ENCODE results near the gene IFNL1. TPM values are rescaled to one million over a fixed set of nuclear protein-coding genes. Genes with fewer than 3 reads are reported as not detected.
"Not testable (repeated sequence)": the region's sequence is repeated elsewhere in the genome, so short reads cannot be mapped to it uniquely, and the experiment has no call there.

The IFNL1 gene
- total RNA-seq, 1 donor from 2014 or later, result not detected

DNA sequence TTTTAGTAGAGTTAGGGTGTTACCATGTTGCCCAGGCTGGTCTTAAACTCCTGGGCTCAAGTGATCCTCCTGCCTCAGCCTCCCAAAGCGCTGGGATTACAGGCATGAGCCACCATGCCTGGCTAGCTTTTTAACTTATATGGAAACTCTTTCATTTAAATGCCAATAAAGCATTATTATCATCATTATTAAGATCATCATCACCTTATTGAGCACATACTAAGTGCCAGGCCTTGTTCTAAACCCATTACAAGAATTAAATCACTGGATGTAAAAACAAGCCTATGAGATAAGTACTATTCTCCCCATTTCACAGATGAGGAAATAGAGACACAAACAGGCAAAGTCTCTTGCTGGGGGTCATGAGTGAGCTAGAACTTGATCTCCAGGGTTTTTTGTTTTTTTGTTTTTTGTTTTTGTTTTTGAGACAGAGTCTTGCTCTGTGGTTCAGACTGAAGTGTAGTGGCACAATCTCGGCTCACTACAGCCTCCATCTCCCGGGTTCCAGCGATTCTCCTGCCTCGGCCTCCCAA, 38.3 kb downstream of the IFNL1 start:
- Histone ChIP-seq H2AFZ (replicated peaks) (no peak overlapping the region), H3K36me3 (no peaks in the 10 kb centered on the region), H3K9me3 (ENCODE audit: low read depth) (no peaks in the 10 kb centered on the region), H3K4me3 (no peak overlapping the region), H3K4me1 (no peaks in the 10 kb centered on the region), H3K79me2 (ENCODE audit: low read depth) (no peaks in the 10 kb centered on the region), H3K4me2 (no peak overlapping the region), H4K20me1 (ENCODE audit: low read depth) (no peaks in the 10 kb centered on the region), H3K27ac (no peak overlapping the region), H3F3A (ENCODE audit: low read depth) (no peaks in the 10 kb centered on the region), H3K27me3 (no peaks in the 10 kb centered on the region), H3K9ac (no peak overlapping the region)
- Mint-ChIP-seq H3K4me1 (peaks cover 9% of the 10 kb centered on the region), H3K4me3 (no peak overlapping the region), H3K9me3 (no peaks in the 10 kb centered on the region), H3K36me3 (no peaks in the 10 kb centered on the region), H3K27me3 (ENCODE audit: insufficient read depth, low read depth) (peaks cover 11% of the 10 kb centered on the region), H3K27ac (no peak overlapping the region)
- TF ChIP-seq EZH2 (IDR thresholded peaks at IDR 0.05) (no peak), EZH2phosphoT487 (IDR thresholded peaks at IDR 0.05) (no peak)
- DNase-seq (ENCODE audit: low spot score), result no peak

DNA sequence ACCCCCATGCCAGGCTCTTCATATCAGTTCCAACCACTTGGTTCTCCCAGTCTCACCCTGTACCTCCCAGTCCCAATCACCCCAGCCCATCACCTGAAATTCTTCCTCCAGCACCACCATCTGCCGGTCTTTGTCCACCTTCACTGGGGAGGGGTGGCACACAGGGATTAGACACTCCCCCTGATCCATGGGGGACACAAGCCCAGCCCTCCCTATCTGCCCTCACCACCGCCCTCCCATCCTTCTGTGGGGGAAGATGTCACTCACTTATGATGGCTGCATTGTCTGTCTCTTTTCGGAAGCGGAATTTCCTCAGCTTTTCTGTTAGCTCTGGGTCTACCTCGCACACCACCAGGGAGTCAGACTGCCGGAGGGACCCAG, 39.0 kb downstream of the IFNL1 start:
- H3K9me3 ChIP-seq (ENCODE audit: low read depth), result no peaks in the 10 kb centered on the region
- no peaks in the 10 kb centered on the region for H3F3A ChIP-seq (ENCODE audit: low read depth)
- Mint-ChIP-seq H3K27me3 (ENCODE audit: insufficient read depth, low read depth) (peaks cover 11% of the 10 kb centered on the region), H3K36me3 (no peaks in the 10 kb centered on the region), H3K4me1 (peaks cover 9% of the 10 kb centered on the region), H3K4me3 (peak overlapping the region; percentile 52), H3K9me3 (no peaks in the 10 kb centered on the region), H3K27ac (peak overlapping the region; percentile 6)
- H3K4me1 ChIP-seq, result no peaks in the 10 kb centered on the region
- H3K27me3 ChIP-seq, result no peaks in the 10 kb centered on the region
- H3K9ac ChIP-seq, result no peak overlapping the region
- H3K79me2 ChIP-seq (ENCODE audit: low read depth), result no peaks in the 10 kb centered on the region
- H3K4me3 ChIP-seq, result no peak overlapping the region
- no peak overlapping the region for H3K4me2 ChIP-seq
- DNase-seq (ENCODE audit: low spot score), result no peak
- H3K27ac ChIP-seq, result no peak overlapping the region
- no peak overlapping the region for H2AFZ ChIP-seq (replicated peaks)
- no peak for TF ChIP-seq EZH2 (IDR thresholded peaks at IDR 0.05)
- no peak for TF ChIP-seq EZH2phosphoT487 (IDR thresholded peaks at IDR 0.05)
- TF ChIP-seq, protein P1, sequence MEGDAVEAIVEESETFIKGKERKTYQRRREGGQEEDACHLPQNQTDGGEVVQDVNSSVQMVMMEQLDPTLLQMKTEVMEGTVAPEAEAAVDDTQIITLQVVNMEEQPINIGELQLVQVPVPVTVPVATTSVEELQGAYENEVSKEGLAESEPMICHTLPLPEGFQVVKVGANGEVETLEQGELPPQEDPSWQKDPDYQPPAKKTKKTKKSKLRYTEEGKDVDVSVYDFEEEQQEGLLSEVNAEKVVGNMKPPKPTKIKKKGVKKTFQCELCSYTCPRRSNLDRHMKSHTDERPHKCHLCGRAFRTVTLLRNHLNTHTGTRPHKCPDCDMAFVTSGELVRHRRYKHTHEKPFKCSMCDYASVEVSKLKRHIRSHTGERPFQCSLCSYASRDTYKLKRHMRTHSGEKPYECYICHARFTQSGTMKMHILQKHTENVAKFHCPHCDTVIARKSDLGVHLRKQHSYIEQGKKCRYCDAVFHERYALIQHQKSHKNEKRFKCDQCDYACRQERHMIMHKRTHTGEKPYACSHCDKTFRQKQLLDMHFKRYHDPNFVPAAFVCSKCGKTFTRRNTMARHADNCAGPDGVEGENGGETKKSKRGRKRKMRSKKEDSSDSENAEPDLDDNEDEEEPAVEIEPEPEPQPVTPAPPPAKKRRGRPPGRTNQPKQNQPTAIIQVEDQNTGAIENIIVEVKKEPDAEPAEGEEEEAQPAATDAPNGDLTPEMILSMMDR (IDR thresholded peaks at IDR 0.05), result no peak
- no peaks in the 10 kb centered on the region for H3K36me3 ChIP-seq
- no peaks in the 10 kb centered on the region for H4K20me1 ChIP-seq (ENCODE audit: low read depth)

DNA sequence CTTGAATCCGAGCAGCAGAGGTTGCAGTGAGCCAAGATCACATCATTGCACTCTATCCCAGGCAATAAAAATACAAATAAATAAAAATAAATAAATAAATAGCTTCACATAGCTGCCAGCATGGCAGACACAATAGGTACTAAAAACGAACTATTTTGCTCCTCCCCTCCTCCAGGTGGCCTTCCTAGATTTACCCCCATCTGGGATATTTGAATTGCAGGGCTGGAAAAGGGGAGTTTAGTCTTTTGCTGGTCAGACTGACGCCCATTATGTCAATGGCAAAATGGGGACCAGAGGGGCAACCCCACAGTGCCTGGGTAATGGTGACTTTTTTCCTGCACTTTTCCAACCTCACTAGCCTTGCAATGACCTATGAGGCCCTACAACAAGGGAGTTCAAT, 40.3 kb downstream of the IFNL1 start:
- H3K9me3 Mint-ChIP-seq, result no peaks in the 10 kb centered on the region
- peaks cover 10% of the 10 kb centered on the region for H3K27me3 Mint-ChIP-seq (ENCODE audit: insufficient read depth, low read depth)
- Histone ChIP-seq H3K27ac (no peak overlapping the region), H2AFZ (replicated peaks) (no peak overlapping the region), H3K27me3 (no peaks in the 10 kb centered on the region), H3K9ac (no peak overlapping the region), H4K20me1 (ENCODE audit: low read depth) (no peaks in the 10 kb centered on the region), H3K4me3 (no peak overlapping the region), H3K4me1 (peaks cover 6% of the 10 kb centered on the region), H3K9me3 (ENCODE audit: low read depth) (no peaks in the 10 kb centered on the region), H3K4me2 (no peak overlapping the region), H3K79me2 (ENCODE audit: low read depth) (peaks cover 8% of the 10 kb centered on the region), H3K36me3 (no peaks in the 10 kb centered on the region), H3F3A (ENCODE audit: low read depth) (no peaks in the 10 kb centered on the region)
- no peak overlapping the region for H3K4me3 Mint-ChIP-seq
- no peaks in the 10 kb centered on the region for H3K36me3 Mint-ChIP-seq
- TF ChIP-seq EZH2 (IDR thresholded peaks at IDR 0.05) (no peak), EZH2phosphoT487 (IDR thresholded peaks at IDR 0.05) (no peak)
- DNase-seq (ENCODE audit: low spot score), result no peak
- peaks cover 15% of the 10 kb centered on the region for H3K4me1 Mint-ChIP-seq
- H3K27ac Mint-ChIP-seq, result no peak overlapping the region

DNA sequence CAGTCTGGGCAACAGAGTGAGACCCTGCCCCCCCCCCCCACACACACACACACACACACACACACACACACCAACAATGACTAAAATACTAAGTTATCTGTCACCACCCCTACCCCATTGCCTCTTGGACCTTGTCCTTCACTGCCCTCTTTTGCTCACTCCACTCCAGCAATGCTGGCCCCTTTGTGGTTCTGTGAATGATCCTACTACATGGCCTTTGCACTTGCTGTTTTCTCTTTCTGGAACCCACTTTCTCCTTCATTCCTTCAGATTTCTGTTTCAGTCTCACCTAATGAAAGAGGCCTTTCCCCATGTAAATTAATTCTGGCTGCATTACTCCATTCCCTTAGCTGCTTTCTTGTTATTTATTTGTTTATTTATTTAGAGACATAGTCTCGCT, 43.5 kb downstream of the IFNL1 start:
- Mint-ChIP-seq H3K4me3 (peak overlapping the region; percentile 92), H3K36me3 (peaks cover 7% of the 10 kb centered on the region), H3K27ac (no peak overlapping the region), H3K27me3 (ENCODE audit: insufficient read depth, low read depth) (peaks cover 12% of the 10 kb centered on the region), H3K4me1 (peaks cover 28% of the 10 kb centered on the region), H3K9me3 (no peaks in the 10 kb centered on the region)
- Histone ChIP-seq H3K9me3 (ENCODE audit: low read depth) (no peaks in the 10 kb centered on the region), H2AFZ (replicated peaks) (no peak overlapping the region), H3K36me3 (no peaks in the 10 kb centered on the region), H3K27ac (no peak overlapping the region), H3K27me3 (no peaks in the 10 kb centered on the region), H3K4me3 (no peak overlapping the region), H3F3A (ENCODE audit: low read depth) (no peaks in the 10 kb centered on the region), H4K20me1 (ENCODE audit: low read depth) (peaks cover 21% of the 10 kb centered on the region), H3K79me2 (ENCODE audit: low read depth) (peaks cover 30% of the 10 kb centered on the region), H3K4me1 (peaks cover 20% of the 10 kb centered on the region), H3K4me2 (no peak overlapping the region), H3K9ac (no peak overlapping the region)
- no peak for DNase-seq (ENCODE audit: low spot score)
- TF ChIP-seq EZH2 (IDR thresholded peaks at IDR 0.05), result no peak
- no peak for TF ChIP-seq EZH2phosphoT487 (IDR thresholded peaks at IDR 0.05)
- TF ChIP-seq, protein P1 (IDR thresholded peaks at IDR 0.05), result no peak

DNA sequence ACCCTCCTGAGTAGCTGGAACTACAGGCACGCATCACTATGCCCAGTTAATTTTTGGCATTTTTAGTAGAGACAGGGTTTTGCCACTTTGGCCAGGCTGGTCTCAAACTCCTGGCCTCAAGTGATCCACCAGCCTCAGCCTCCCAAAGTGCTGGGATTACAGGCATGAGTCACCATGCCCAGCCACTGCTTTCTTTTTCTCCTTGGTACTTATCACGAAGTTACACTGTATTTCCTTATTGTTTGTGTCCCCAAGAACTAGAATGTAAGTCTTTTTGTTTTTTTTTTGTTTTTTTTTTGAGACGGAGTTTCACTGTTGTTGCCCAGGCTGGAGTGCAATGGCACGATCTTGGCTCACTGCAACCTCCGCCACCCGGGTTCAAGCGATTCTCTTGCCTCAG, 43.9 kb downstream of the IFNL1 start:
- not testable (repeated sequence) for H3K9me3 ChIP-seq (ENCODE audit: low read depth); H3K27me3 ChIP-seq; H2AFZ ChIP-seq (replicated peaks); H3F3A ChIP-seq (ENCODE audit: low read depth); H3K36me3 Mint-ChIP-seq; DNase-seq (ENCODE audit: low spot score); H3K36me3 ChIP-seq; H3K4me2 ChIP-seq; H3K9ac ChIP-seq; H3K27ac Mint-ChIP-seq; H3K4me3 ChIP-seq; H3K9me3 Mint-ChIP-seq; H3K27ac ChIP-seq
- Mint-ChIP-seq H3K27me3 (ENCODE audit: insufficient read depth, low read depth) (peaks cover 12% of the 10 kb centered on the region), H3K4me3 (peak overlapping the region; percentile 92), H3K4me1 (peaks cover 31% of the 10 kb centered on the region)
- H4K20me1 ChIP-seq (ENCODE audit: low read depth), result peaks cover 26% of the 10 kb centered on the region
- peaks cover 35% of the 10 kb centered on the region for H3K79me2 ChIP-seq (ENCODE audit: low read depth)
- H3K4me1 ChIP-seq, result peaks cover 22% of the 10 kb centered on the region

Measured in neural progenitor cell (in vitro differentiated cells).